SU-DHL-6 (cell line): ENCODE measurements around the gene BRD4.

Source experiments
- H2AFZ ChIP-seq: fragments of 200-600 bp; sonication (generic); 2 replicates; pipeline ENCODE4 v1.6.1; 2014; ENCODE audit warnings: low read depth, mild to moderate bottlenecking, moderate library complexity, mixed read lengths, antibody characterized with exemption, low read length; ENCODE audit not compliant: severe bottlenecking
- H3F3A ChIP-seq: fragments of 200-600 bp; shearing (Covaris generic); 2 replicates; pipeline ENCODE4 v1.6.0; 2016; ENCODE audit warnings: antibody characterized with exemption, mild to moderate bottlenecking; ENCODE audit not compliant: insufficient read depth
- H3K27ac ChIP-seq: fragments of 200-600 bp; sonication (generic); 2 replicates; pipeline ENCODE4 v1.5.1; 2016; ENCODE audit warnings: low read depth, mild to moderate bottlenecking, low read length, moderate library complexity, mixed read lengths
- H3K27me3 ChIP-seq: fragments of 200-600 bp; sonication (generic), shearing (Covaris generic); 2 replicates; pipeline ENCODE4 v1.6.0; 2014; ENCODE audit warnings: mild to moderate bottlenecking, low read length
- H3K36me3 ChIP-seq: fragments of 200-600 bp; sonication (generic); 2 replicates; pipeline ENCODE4 v1.6.1; 2014; ENCODE audit warnings: mild to moderate bottlenecking, low read length, mixed read lengths
- H3K4me2 ChIP-seq: fragments of 300-600, 200-600 bp; shearing (Covaris generic), sonication (generic); 2 replicates; pipeline ENCODE4 v1.6.0; 2014; ENCODE audit warnings: low read length, low read depth, mild to moderate bottlenecking; ENCODE audit not compliant: poor library complexity, severe bottlenecking
- H3K4me3 ChIP-seq: fragments of 200-600 bp; sonication (generic); 2 replicates; pipeline ENCODE4 v1.5.1; 2014; ENCODE audit warnings: antibody characterized with exemption, low read length, mild to moderate bottlenecking, mixed read lengths; ENCODE audit not compliant: insufficient read depth, poor library complexity, severe bottlenecking
- H3K79me2 ChIP-seq: fragments of 200-600 bp; sonication (generic); 2 replicates; pipeline ENCODE4 v1.6.1; 2014; ENCODE audit warnings: mild to moderate bottlenecking, low read length, moderate library complexity; ENCODE audit not compliant: insufficient read depth
- H3K9ac ChIP-seq: fragments of 200-600 bp; sonication (generic); 2 replicates; pipeline ENCODE4 v1.7.0; 2014; ENCODE audit warnings: mild to moderate bottlenecking, low read length
- H3K9me2 ChIP-seq: fragments of 200-600 bp; sonication (generic); replicated peaks from 2 replicates; pipeline ENCODE4 v1.6.1; 2014; ENCODE audit warnings: low read length; ENCODE audit not compliant: insufficient read depth
- H3K9me3 ChIP-seq: fragments of 200-600 bp; sonication (generic); 2 replicates; pipeline ENCODE4 v1.6.1; 2014; ENCODE audit warnings: low read length, mixed read lengths; ENCODE audit not compliant: insufficient read depth
- H4K20me1 ChIP-seq: fragments of 200-600 bp; sonication (generic); 2 replicates; pipeline ENCODE4 v1.6.1; 2014; ENCODE audit warnings: low read depth, mild to moderate bottlenecking, antibody characterized with exemption, low read length, moderate library complexity, mixed read lengths
- EZH2phosphoT487 ChIP-seq: fragments of 200-600 bp; sonication (generic), shearing (Covaris generic); conservative IDR thresholded peaks from 2 replicates; pipeline ENCODE4 v1.6.1; 2018; ENCODE audit warnings: mild to moderate bottlenecking, antibody characterized with exemption, low read length, moderate library complexity, mixed read lengths
- TF ChIP-seq, protein P1 (sequence below): fragments of 200-600 bp; sonication (generic); IDR thresholded peaks from one replicate; pipeline ENCODE4 v1.5.1; 2017; ENCODE audit warnings: antibody characterized with exemption, mild to moderate bottlenecking, low read length, moderate library complexity; ENCODE audit not compliant: insufficient read depth, poor library complexity, severe bottlenecking

BRD4 gene

DNA sequence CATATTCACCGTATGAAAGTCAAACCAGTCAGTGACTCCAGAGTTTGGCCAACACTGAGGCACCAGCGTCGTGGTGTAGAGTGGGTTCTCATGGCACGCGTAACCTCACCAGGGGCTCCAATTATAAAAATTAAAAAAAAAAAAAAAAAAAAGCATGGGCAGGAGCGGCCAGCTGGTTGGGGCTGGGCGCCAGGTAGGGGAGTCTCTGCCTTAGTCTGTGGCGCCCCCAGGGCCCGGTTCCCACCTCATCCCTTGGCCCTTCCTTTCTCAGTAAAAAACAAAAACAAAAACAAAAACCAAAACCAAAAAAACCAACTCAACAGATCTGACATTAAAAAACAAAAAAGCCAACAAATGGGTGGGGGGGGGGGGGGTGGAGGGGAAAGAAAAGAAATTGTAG is 95.5 kb downstream of the BRD4 start:
- no peaks in the 10 kb centered on the region for H4K20me1 ChIP-seq
- peaks cover 4% of the 10 kb centered on the region; the same call in 1 of the 2 replicates for H3K36me3 ChIP-seq
- H3K4me3 ChIP-seq: no peak overlapping the region
- H3K9me3 ChIP-seq: no peaks in the 10 kb centered on the region
- no peaks in the 10 kb centered on the region for H3K79me2 ChIP-seq
- no peaks in the 10 kb centered on the region for H3K27me3 ChIP-seq
- H3K27ac ChIP-seq: no peak overlapping the region
- no peaks in the 10 kb centered on the region for H3K9me2 ChIP-seq
- no peak overlapping the region for H3K9ac ChIP-seq
- TF ChIP-seq EZH2phosphoT487: no peak
- TF ChIP-seq, protein P1, sequence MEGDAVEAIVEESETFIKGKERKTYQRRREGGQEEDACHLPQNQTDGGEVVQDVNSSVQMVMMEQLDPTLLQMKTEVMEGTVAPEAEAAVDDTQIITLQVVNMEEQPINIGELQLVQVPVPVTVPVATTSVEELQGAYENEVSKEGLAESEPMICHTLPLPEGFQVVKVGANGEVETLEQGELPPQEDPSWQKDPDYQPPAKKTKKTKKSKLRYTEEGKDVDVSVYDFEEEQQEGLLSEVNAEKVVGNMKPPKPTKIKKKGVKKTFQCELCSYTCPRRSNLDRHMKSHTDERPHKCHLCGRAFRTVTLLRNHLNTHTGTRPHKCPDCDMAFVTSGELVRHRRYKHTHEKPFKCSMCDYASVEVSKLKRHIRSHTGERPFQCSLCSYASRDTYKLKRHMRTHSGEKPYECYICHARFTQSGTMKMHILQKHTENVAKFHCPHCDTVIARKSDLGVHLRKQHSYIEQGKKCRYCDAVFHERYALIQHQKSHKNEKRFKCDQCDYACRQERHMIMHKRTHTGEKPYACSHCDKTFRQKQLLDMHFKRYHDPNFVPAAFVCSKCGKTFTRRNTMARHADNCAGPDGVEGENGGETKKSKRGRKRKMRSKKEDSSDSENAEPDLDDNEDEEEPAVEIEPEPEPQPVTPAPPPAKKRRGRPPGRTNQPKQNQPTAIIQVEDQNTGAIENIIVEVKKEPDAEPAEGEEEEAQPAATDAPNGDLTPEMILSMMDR: no peak
- no peak overlapping the region for H3K4me2 ChIP-seq
- no peak overlapping the region for H2AFZ ChIP-seq
- H3F3A ChIP-seq: peaks cover 8% of the 10 kb centered on the region; the same call in 1 of the 2 replicates

DNA sequence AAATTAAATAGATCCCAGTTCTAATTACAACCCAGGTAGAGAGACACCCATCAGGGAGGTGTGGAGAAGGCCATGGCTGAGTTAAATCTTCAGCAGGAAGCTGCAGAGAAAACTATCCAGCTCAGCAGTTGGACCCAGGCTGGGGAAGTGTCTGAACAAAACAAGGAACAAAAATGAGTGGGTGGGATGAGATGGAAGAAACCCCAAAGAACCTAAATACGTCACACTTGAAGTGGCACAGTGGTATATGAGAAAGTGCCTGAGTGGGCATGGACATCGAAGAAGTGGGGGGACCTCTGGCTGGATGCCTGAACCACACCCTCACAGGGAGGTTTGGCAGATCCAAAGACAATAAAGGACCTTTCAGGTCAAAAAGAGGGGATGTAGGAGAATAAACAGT is 96.6 kb downstream of the BRD4 start:
- Histone ChIP-seq H3K36me3 (peaks cover 4% of the 10 kb centered on the region; the same call in 1 of the 2 replicates), H3K9ac (no peak overlapping the region), H3K9me3 (no peaks in the 10 kb centered on the region), H3K27ac (no peak overlapping the region), H2AFZ (no peak overlapping the region), H3K9me2 (no peaks in the 10 kb centered on the region), H3K79me2 (no peaks in the 10 kb centered on the region), H3F3A (peaks cover 8% of the 10 kb centered on the region; the same call in 1 of the 2 replicates), H4K20me1 (no peaks in the 10 kb centered on the region), H3K27me3 (no peaks in the 10 kb centered on the region), H3K4me3 (no peak overlapping the region), H3K4me2 (no peak overlapping the region)
- TF ChIP-seq EZH2phosphoT487: no peak
- TF ChIP-seq, protein P1: no peak

DNA sequence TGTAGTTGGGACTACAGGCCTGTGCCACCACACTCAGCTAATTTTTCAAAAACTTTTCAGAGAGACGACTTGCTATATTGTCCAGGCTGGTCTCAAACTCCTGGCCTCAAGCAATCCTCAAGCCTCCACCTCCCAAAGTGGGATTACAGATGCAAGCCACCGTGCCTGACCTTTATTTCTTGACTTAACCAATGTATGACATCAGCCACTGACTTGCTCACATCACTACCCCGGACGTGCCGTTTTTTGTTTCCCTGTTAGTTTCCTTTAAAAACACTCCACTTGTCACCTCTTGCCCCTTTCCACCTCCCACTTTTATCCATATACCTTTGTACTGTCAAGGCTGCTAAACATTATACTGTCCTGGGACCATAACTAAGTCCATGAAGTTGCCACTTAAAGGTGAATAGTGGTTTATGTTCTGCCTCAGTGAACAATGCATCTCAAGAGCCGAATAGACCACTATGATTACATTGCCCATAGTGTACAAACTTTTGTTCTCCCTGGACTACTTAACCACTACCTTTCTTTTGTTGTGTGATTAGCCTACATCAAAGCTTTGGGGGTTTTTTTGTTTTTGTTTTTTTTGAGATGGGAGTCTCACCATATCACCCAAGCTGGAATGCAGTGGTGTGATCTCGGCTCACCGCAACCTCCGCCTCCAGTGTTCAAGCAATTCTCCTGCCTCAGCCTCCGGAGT is 97.8 kb downstream of the BRD4 start:
- Histone ChIP-seq H3K4me3 (no peak overlapping the region), H3K27ac (no peak overlapping the region), H3K4me2 (no peak overlapping the region), H3F3A (peaks cover 8% of the 10 kb centered on the region; the same call in 1 of the 2 replicates), H3K36me3 (peaks cover 4% of the 10 kb centered on the region; the same call in 1 of the 2 replicates), H3K9me3 (no peaks in the 10 kb centered on the region), H4K20me1 (no peaks in the 10 kb centered on the region), H3K9me2 (no peaks in the 10 kb centered on the region), H3K9ac (no peak overlapping the region), H3K79me2 (no peaks in the 10 kb centered on the region), H2AFZ (no peak overlapping the region), H3K27me3 (no peaks in the 10 kb centered on the region)
- TF ChIP-seq, protein P1: no peak
- TF ChIP-seq EZH2phosphoT487: no peak
